ENCODE results near the gene JSRP1.

JSRP1 gene

GRCh38 chr19:2246801-2247361 lies 9.3 kb downstream of the JSRP1 start:
- no peak for DNase-seq (ENCODE audit: low read depth in 2 of 2)

- no peak for DNase-seq (ENCODE audit: low read depth in 2 of 2)
Observed at GRCh38 chr19:2246014-2246620, 10.1 kb downstream of the JSRP1 start.

- DNase-seq (ENCODE audit: low read depth in 2 of 2), result no peak
Observed at GRCh38 chr19:2245273-2245672, 10.9 kb downstream of the JSRP1 start.

- no peak for DNase-seq (ENCODE audit: low read depth in 2 of 2)
Observed at GRCh38 chr19:2244486-2244885, 11.7 kb downstream of the JSRP1 start.

- DNase-seq (ENCODE audit: low read depth in 2 of 2), result no peak
Observed at GRCh38 chr19:2244125-2244411, 12.1 kb downstream of the JSRP1 start.

- no peak for DNase-seq (ENCODE audit: low read depth in 2 of 2)
Observed at GRCh38 chr19:2243274-2244124, 12.7 kb downstream of the JSRP1 start.

GRCh38 chr19:2242816-2243215 lies 13.4 kb downstream of the JSRP1 start:
- DNase-seq (ENCODE audit: low read depth in 2 of 2), result no peak

- DNase-seq (ENCODE audit: low read depth in 2 of 2), result no peak
Observed at GRCh38 chr19:2242092-2242537, 14.1 kb downstream of the JSRP1 start.

- no peak for DNase-seq (ENCODE audit: low read depth in 2 of 2)
Observed at GRCh38 chr19:2240881-2241760, 15.1 kb downstream of the JSRP1 start.

- DNase-seq (ENCODE audit: low read depth in 2 of 2), result no peak
Observed at GRCh38 chr19:2239771-2240770, 16.1 kb downstream of the JSRP1 start.

- no peak for DNase-seq (ENCODE audit: low read depth in 2 of 2)
Observed at GRCh38 chr19:2239173-2239572, 17.0 kb downstream of the JSRP1 start.

- DNase-seq (ENCODE audit: low read depth in 2 of 2), result no peak
Observed at GRCh38 chr19:2237869-2238153, 18.4 kb downstream of the JSRP1 start.

- no peak for DNase-seq (ENCODE audit: low read depth in 2 of 2)
Observed at GRCh38 chr19:2237051-2237868, 19.0 kb downstream of the JSRP1 start.

GRCh38 chr19:2236314-2237050 lies 19.7 kb downstream of the JSRP1 start, which contains the start of the genes PLEKHJ1 and SF3A2:
Gene PLEKHJ1, minus strand, starts transcription at chr19:2236329. Its CDS starts 81 bp downstream, at chr19:2236248.
Gene SF3A2, plus strand, starts transcription at chr19:2236824. Its CDS starts 6,595 bp downstream, at chr19:2243419.
- peak; percentile 96 to 97 for DNase-seq (ENCODE audit: low read depth in 2 of 2)

- DNase-seq (ENCODE audit: low read depth in 2 of 2), result no peak
Observed at GRCh38 chr19:2236064-2236313, 20.2 kb downstream of the JSRP1 start.

- no peak for DNase-seq (ENCODE audit: low read depth in 2 of 2)
Observed at GRCh38 chr19:2235381-2236063, 20.7 kb downstream of the JSRP1 start.

- no peak for DNase-seq (ENCODE audit: low read depth in 2 of 2)
Observed at GRCh38 chr19:2234996-2235380, 21.2 kb downstream of the JSRP1 start.

- DNase-seq (ENCODE audit: low read depth in 2 of 2), result no peak
Observed at GRCh38 chr19:2233601-2234280, 22.5 kb downstream of the JSRP1 start.

All from stimulated activated CD8-positive, alpha-beta memory T cell treated with anti-CD3 and anti-CD28 coated beads, Interleukin-15, amount 100 ng/mL, for 48 hours (primary cell).